ENCODE measurements around the gene PCNX4.

The PCNX4 gene

GRCh38 chr14:60102389-60102788 lies 10.7 kb downstream of the PCNX4 start:
- peak; percentile 94 for DNase-seq

GRCh38 chr14:60106339-60106738 lies 14.6 kb downstream of the PCNX4 start:
- DNase-seq = peak; percentile 71

GRCh38 chr14:60107477-60107876 lies 15.8 kb downstream of the PCNX4 start:
- DNase-seq = no peak

GRCh38 chr14:60111732-60112131 lies 20.0 kb downstream of the PCNX4 start:
- no peak for DNase-seq

- DNase-seq = no peak
Measured at GRCh38 chr14:60114881-60115280, 23.2 kb downstream of the PCNX4 start.

- DNase-seq = peak; percentile 48
Measured at GRCh38 chr14:60116181-60116580, 24.5 kb downstream of the PCNX4 start.

- DNase-seq = peak; percentile 6
Measured at GRCh38 chr14:60125918-60126317, 34.2 kb downstream of the PCNX4 start.

- DNase-seq = peak; percentile 8
Measured at GRCh38 chr14:60133487-60133886, 41.8 kb downstream of the PCNX4 start.

- DNase-seq = no peak
Measured at GRCh38 chr14:60134702-60135101, 43.0 kb downstream of the PCNX4 start.

- peak; percentile 88 for DNase-seq
Measured at GRCh38 chr14:60151715-60152114, 60.0 kb downstream of the PCNX4 start.

- no peak for DNase-seq
Measured at GRCh38 chr14:60153991-60154390, 62.3 kb downstream of the PCNX4 start.

- DNase-seq = no peak
Measured at GRCh38 chr14:60154671-60155070, 62.9 kb downstream of the PCNX4 start.

- DNase-seq = no peak
Measured at GRCh38 chr14:60160422-60160821, 68.7 kb downstream of the PCNX4 start.

GRCh38 chr14:60161196-60162107 lies 69.7 kb downstream of the PCNX4 start:
- peak; percentile 5 for DNase-seq

GRCh38 chr14:60163693-60164092 lies 72.0 kb downstream of the PCNX4 start:
- DNase-seq = no peak

- DNase-seq = no peak
Measured at GRCh38 chr14:60164404-60164711, 72.6 kb downstream of the PCNX4 start.

- peak; percentile 79 for DNase-seq
Measured at GRCh38 chr14:60164712-60165546, 73.2 kb downstream of the PCNX4 start, which contains the start of gene DHRS7. Gene DHRS7 (minus strand): TSS chr14:60165398. CDS start chr14:60165309, 89 bp downstream.

GRCh38 chr14:60165547-60165876 lies 73.8 kb downstream of the PCNX4 start:
- no peak for DNase-seq

GRCh38 chr14:60166142-60166541 lies 74.4 kb downstream of the PCNX4 start:
- DNase-seq = no peak

- no peak for DNase-seq
Measured at GRCh38 chr14:60169722-60170121, 78.0 kb downstream of the PCNX4 start.

GRCh38 chr14:60170948-60171347 lies 79.2 kb downstream of the PCNX4 start:
- DNase-seq = no peak

- DNase-seq = no peak
Measured at GRCh38 chr14:60171690-60172089, 80.0 kb downstream of the PCNX4 start.

GRCh38 chr14:60174352-60175254 lies 82.9 kb downstream of the PCNX4 start:
- DNase-seq = no peak

Data from fibroblast of skin of abdomen (primary cell).